Right atrium auricular region (tissue), 2 donors: ENCODE data around the gene LPIN2. TPM values are rescaled to one million over a fixed set of nuclear protein-coding genes. Genes with fewer than 3 reads are reported as not detected.
A peak's percentile ranks its signal among the peaks of the same experiment; 100 is the strongest.
"Not testable (repeated sequence)": the region's sequence is repeated elsewhere in the genome, so short reads cannot be mapped to it uniquely, and the experiment has no call there.

ENCODE experiments used
- DNase-seq: peaks from one replicate; pipeline ENCODE4 v3.0.0-alpha.2; 2019; ENCODE audit warnings: low spot score
- H3K27ac ChIP-seq, 2 donors: fragments of 200-600 bp; sonication (generic); 1 replicate in 1 of 2; 2 replicates in 1 of 2; pipeline ENCODE4 v1.5.1; 2016 to 2019
- H3K27me3 ChIP-seq, 2 donors: fragments of 200-600 bp; sonication (generic); one replicate each; pipeline versions ENCODE4 v1.5.1 to v1.6.0; 2017 to 2019
- H3K36me3 ChIP-seq: fragments of 200-600 bp; sonication (generic); one replicate; pipeline ENCODE4 v1.5.1; 2016
- H3K4me1 ChIP-seq, 2 donors: fragments of 200-600 bp; sonication (generic); one replicate each; pipeline versions ENCODE4 v1.5.1 to v1.6.0; 2017 to 2019
- H3K4me3 ChIP-seq, 2 donors: fragments of 200-600 bp; sonication (generic); 1 replicate in 1 of 2; 2 replicates in 1 of 2; pipeline ENCODE4 v1.5.1; 2017 to 2019; ENCODE audit warnings: mild to moderate bottlenecking in 1 of 2, moderate library complexity in 1 of 2
- H3K9me3 ChIP-seq, 2 donors: fragments of 200-600 bp; sonication (generic); one replicate each; pipeline ENCODE4 v1.5.1; 2019
- CTCF ChIP-seq, 2 donors: fragments of 200-600 bp; sonication (generic); IDR thresholded peaks; one replicate each; pipeline ENCODE4 v1.5.1; 2019; ENCODE audit warnings: antibody characterized with exemption in 2 of 2
- total RNA-seq, 2 donors: library from RNA; depleted of rRNA; stranded (reverse); fragments of >200 nt; gene quantifications; one replicate each; pipeline ENCODE4 v1.1.0, GENCODE V29; 2016

The LPIN2 gene
- total RNA-seq, 2 donors from 2014 or later, result 15.5 to 19.0 TPM

DNA sequence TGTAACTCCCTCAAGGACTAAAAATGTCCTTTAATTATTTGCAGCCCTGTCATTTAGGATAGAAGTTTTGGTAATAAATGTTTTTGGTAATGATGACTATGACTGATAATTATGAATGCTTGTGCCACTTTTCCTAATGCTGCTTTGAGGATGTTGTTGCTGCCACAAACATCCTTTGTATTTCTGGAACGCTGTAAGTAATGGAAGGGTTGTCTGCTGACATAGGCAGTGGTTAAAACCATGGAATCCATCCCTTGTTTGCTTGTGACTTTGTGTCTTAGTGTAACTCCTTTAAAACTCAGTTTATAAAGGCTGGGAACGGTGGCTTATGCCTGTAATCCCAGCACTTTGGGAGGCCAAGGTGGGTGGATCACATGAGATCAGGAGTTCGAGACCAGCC, 19.8 kb upstream of the LPIN2 start:
- Histone ChIP-seq H3K27ac (no peak overlapping the region), H3K36me3 (no peaks in the 10 kb centered on the region), H3K27me3 (no peaks in the 10 kb centered on the region), H3K4me1 (peaks cover 0 to 13% of the 10 kb centered on the region in 2 donors), H3K9me3 (no peaks in the 10 kb centered on the region), H3K4me3 (no peak overlapping the region)
- no peak for DNase-seq
- no peak for TF ChIP-seq CTCF (IDR thresholded peaks at IDR 0.05)

DNA sequence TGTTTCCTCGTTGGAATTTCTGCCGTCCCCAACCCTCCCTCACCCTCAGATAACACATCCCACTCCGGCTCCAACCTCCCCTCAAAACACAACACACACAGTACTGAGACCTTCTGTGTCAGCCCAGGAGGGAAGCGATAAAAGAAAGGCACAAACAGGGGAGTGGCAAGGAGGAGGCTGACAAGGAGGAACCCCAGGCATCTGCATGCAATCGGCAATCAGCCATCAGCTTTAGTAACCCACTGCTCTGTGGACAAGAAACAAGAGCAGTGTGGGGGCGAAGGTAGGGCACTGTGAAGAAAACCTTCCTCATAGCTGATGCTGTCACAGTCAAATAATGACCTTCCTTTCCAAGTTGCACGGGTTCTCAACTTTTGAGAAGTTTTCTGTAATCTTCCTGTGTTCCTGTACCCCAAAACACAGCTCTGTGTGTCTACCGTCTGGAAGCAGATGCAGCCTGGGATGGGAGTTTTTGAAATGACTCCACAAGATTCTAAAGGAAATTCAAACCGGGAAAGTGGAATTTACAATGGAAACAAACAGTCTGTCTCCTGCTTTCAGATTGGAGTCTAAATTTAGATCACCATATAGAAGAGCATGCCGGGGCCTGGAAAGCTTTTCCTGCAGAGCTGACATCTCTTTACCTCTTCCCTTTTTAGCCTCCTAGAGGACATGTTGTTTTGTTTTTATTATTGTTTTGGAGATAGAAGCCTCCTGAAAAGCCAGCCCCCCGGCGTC, 16.4 kb upstream of the LPIN2 start:
- no peak for TF ChIP-seq CTCF (IDR thresholded peaks at IDR 0.05)
- H3K9me3 ChIP-seq, result no peaks in the 10 kb centered on the region
- no peaks in the 10 kb centered on the region for H3K27me3 ChIP-seq
- peaks cover 0 to 23% of the 10 kb centered on the region in 2 donors for H3K4me1 ChIP-seq
- H3K27ac ChIP-seq, result no peak overlapping the region
- H3K36me3 ChIP-seq, result no peaks in the 10 kb centered on the region
- peak; percentile 55 for DNase-seq
- no peak overlapping the region for H3K4me3 ChIP-seq

GRCh38 chr18:3028115-3028514, 15.2 kb upstream of the LPIN2 start:
- H3K4me1 ChIP-seq, result peaks cover 0 to 23% of the 10 kb centered on the region in 2 donors
- DNase-seq, H3K4me3 ChIP-seq, H3K36me3 ChIP-seq, H3K27ac ChIP-seq, H3K27me3 ChIP-seq, H3K9me3 ChIP-seq: not testable (repeated sequence)

- Histone ChIP-seq H3K9me3 (no peaks in the 10 kb centered on the region), H3K27me3 (no peaks in the 10 kb centered on the region), H3K27ac (peak overlapping the region; percentile 7 to 11), H3K36me3 (no peaks in the 10 kb centered on the region), H3K4me3 (no peak overlapping the region), H3K4me1 (peaks cover 0 to 23% of the 10 kb centered on the region in 2 donors)
- no peak for DNase-seq
- TF ChIP-seq CTCF (IDR thresholded peaks at IDR 0.05), result no peak
Measured at GRCh38 chr18:3027370-3027891, 14.5 kb upstream of the LPIN2 start.

GRCh38 chr18:3025544-3025943, 12.6 kb upstream of the LPIN2 start:
- Histone ChIP-seq H3K27me3 (no peaks in the 10 kb centered on the region), H3K9me3 (no peaks in the 10 kb centered on the region), H3K4me3 (no peak overlapping the region), H3K4me1 (peaks cover 0 to 23% of the 10 kb centered on the region in 2 donors), H3K36me3 (no peaks in the 10 kb centered on the region), H3K27ac (no peak overlapping the region)
- no peak for TF ChIP-seq CTCF (IDR thresholded peaks at IDR 0.05)
- no peak for DNase-seq

DNA sequence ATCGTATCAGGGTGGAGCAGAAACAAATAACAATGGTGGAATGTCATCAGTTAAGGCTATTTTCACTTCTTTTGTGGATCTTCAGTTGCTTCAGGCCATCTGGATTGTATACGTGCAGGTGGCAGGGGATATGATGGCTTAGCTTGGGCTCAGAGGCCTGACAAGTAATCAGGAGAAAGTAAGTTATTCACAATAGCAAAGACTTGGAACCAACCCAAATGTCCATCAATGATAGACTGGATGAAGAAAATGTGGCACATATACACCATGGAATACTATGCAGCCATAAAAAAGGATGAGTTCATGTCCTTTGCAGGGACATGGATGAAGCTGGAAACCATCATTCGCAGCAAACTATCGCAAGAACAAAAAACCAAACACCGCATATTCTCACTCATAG, 10.7 kb upstream of the LPIN2 start:
- not testable (repeated sequence) for H3K36me3 ChIP-seq, H3K4me3 ChIP-seq, H3K27ac ChIP-seq, H3K9me3 ChIP-seq, DNase-seq, H3K27me3 ChIP-seq
- peaks cover 0 to 12% of the 10 kb centered on the region in 2 donors for H3K4me1 ChIP-seq
